K562 (cell line): ENCODE results near the gene CCK. TPM values are rescaled to one million over a fixed set of nuclear protein-coding genes. Genes with fewer than 3 reads are reported as not detected.

Source experiments
- ATAC-seq: fragments of 200-7000 bp; cut with Tn5 transposase; 3 replicates; pipeline ENCODE4 v1.9.1; 2020; ENCODE audit warnings: moderate library complexity
- BruUV-seq: library from RNA; stranded (reverse); fragments of 400-500 nt; replicated peaks from 2 replicates; lab custom pipeline; 2021; lab: Mats Ljungman, UMichigan
- CTCF ChIA-PET: fragments of 300-600 bp; formaldehyde crosslinking; extraction: SDS; loops from one replicate; lab custom pipeline; 2021; ENCODE audit warnings: low intra/inter-chr PET ratio; lab: Yijun Ruan, JAX
- POLR2A ChIA-PET: fragments of 300-600, 350-650 bp; sonication (Branson Sonifier 250); formaldehyde crosslinking; extraction: SDS; loops from one replicate; lab custom pipeline; 2021; ENCODE audit warnings: antibody characterized with exemption, inconsistent platforms; lab: Yijun Ruan, JAX
- DNase-seq, 4 experiments: peaks; one replicate each; pipeline versions ENCODE4 v3.0.0 to v3.0.0-alpha.2; 2011 to 2018; ENCODE audit warnings: low spot score in 3 of 4, mixed read lengths in 3 of 4; ENCODE audit errors: extremely low read depth in 1 of 4
- FAIRE-seq: peaks from 2 replicates; lab custom pipeline; 2011; peaks lifted over from hg19 to GRCh38; lab: Jason Lieb, UNC
- H2AFZ ChIP-seq: 2 replicates; pipeline ENCODE4 v1.6.0; 2011; ENCODE audit warnings: low read depth, low read length, control low read depth, inconsistent platforms
- H3K27ac ChIP-seq: fragments of 200-600 bp; 3 replicates; pipeline ENCODE4 v1.8.0; 2011; ENCODE audit warnings: low read depth, mild to moderate bottlenecking, control low read depth, inconsistent platforms, low read length, moderate library complexity, mixed read lengths; ENCODE audit errors: extremely low read depth
- H3K27me3 ChIP-seq, 2 experiments: fragments of 300-600 bp in 1 of 2; 2 replicates in 1 of 2; 3 replicates in 1 of 2; pipeline versions ENCODE4 v1.6.0 to v1.8.0; 2011; ENCODE audit warnings: inconsistent platforms in 2 of 2, low read length in 2 of 2, mild to moderate bottlenecking in 1 of 2, mixed read lengths in 1 of 2, moderate library complexity in 1 of 2; ENCODE audit not compliant: control insufficient read depth in 2 of 2, insufficient read depth in 2 of 2
- H3K36me3 ChIP-seq: fragments of 300-600 bp; 3 replicates; pipeline ENCODE4 v1.8.0; 2011; ENCODE audit warnings: mild to moderate bottlenecking, low read length, inconsistent platforms; ENCODE audit not compliant: control insufficient read depth, insufficient read depth
- H3K4me1 ChIP-seq, 2 experiments: fragments of 200-600 bp in 1 of 2; replicated peaks in 1 of 2; 2 replicates in 1 of 2; 3 replicates in 1 of 2; pipeline versions ENCODE4 v1.5.1 to v1.8.0; 2011; ENCODE audit warnings: inconsistent platforms in 2 of 2, low read length in 2 of 2, mild to moderate bottlenecking in 1 of 2, mixed read lengths in 1 of 2, moderate library complexity in 1 of 2; ENCODE audit not compliant: control insufficient read depth in 2 of 2, insufficient read depth in 2 of 2
- H3K4me2 ChIP-seq: 2 replicates; pipeline ENCODE4 v1.6.1; 2011; ENCODE audit warnings: low read length, control low read depth, inconsistent platforms, mixed read lengths; ENCODE audit not compliant: insufficient read depth
- H3K4me3 ChIP-seq: fragments of 200-600 bp; sonication (generic), shearing (Covaris generic); 2 replicates; pipeline ENCODE4 v1.5.1; 2016; ENCODE audit warnings: control low read depth, inconsistent platforms
- H3K79me2 ChIP-seq: fragments of 200-600 bp; 3 replicates; pipeline ENCODE4 v1.8.0; 2011; ENCODE audit warnings: low read length, inconsistent platforms; ENCODE audit not compliant: control insufficient read depth, insufficient read depth
- H3K9ac ChIP-seq, 2 experiments: 2 replicates each; pipeline versions ENCODE4 v1.6.0 to v1.6.1; 2011; ENCODE audit warnings: low read depth in 2 of 2, low read length in 2 of 2, control low read depth in 1 of 2, inconsistent platforms in 1 of 2, mild to moderate bottlenecking in 1 of 2, mixed read lengths in 1 of 2; ENCODE audit not compliant: insufficient read depth in 1 of 2
- H3K9me1 ChIP-seq: one replicate; pipeline ENCODE4 v1.6.0; 2011; ENCODE audit warnings: inconsistent platforms, mild to moderate bottlenecking, low read length, moderate library complexity; ENCODE audit not compliant: control insufficient read depth, insufficient read depth
- H3K9me3 ChIP-seq: replicated peaks from 2 replicates; pipeline ENCODE4 v1.5.1; 2011; ENCODE audit warnings: low read depth, low read length, inconsistent platforms; ENCODE audit not compliant: control insufficient read depth, insufficient read depth
- H4K20me1 ChIP-seq: replicated peaks from 2 replicates; pipeline ENCODE4 v1.6.1; 2011; ENCODE audit warnings: low read length, inconsistent platforms, mixed read lengths; ENCODE audit not compliant: control insufficient read depth, insufficient read depth
- CHD2 ChIP-seq: IDR thresholded peaks from 2 replicates; pipeline ENCODE4 v1.6.1; 2011; ENCODE audit warnings: low read depth, low read length
- FOXA3 ChIP-seq, 2 experiments: fragments of 450-650 bp in 1 of 2; sonication (generic) in 1 of 2; formaldehyde crosslinking; IDR thresholded peaks in 1 of 2; conservative IDR thresholded peaks in 1 of 2; 2 replicates each; pipeline versions ENCODE4 v1.4.0 to v1.8.0; 2020 to 2022; ENCODE audit warnings: mild to moderate bottlenecking in 2 of 2, missing genetic modification reagents in 1 of 2
- GTF2A2 ChIP-seq: IDR thresholded peaks from 2 replicates; pipeline ENCODE4 v1.6.1; 2016; ENCODE audit warnings: mild to moderate bottlenecking, missing genetic modification characterization, missing compliant biosample characterization
- KLF6 ChIP-seq: fragments of 250-450 bp; sonication (Bioruptor Pico); IDR thresholded peaks from 2 replicates; pipeline ENCODE4 v1.4.0; 2020; ENCODE audit warnings: mild to moderate bottlenecking, moderate library complexity, borderline replicate concordance
- MYC ChIP-seq, 2 experiments: fragments of 250-450 bp in 1 of 2; sonication (Bioruptor Pico) in 1 of 2; IDR thresholded peaks; 2 replicates each; pipeline versions ENCODE4 v1.5.1 to v1.6.1; 2012 to 2021; ENCODE audit warnings: low read depth in 2 of 2, borderline replicate concordance in 1 of 2, improper control_type of control experiment in 1 of 2, low read length in 1 of 2, mild to moderate bottlenecking in 1 of 2, moderate library complexity in 1 of 2
- RBM39 ChIP-seq: fragments of 200-400 bp; formaldehyde crosslinking; optimal IDR thresholded peaks from 2 replicates; pipeline ENCODE3; 2018; ENCODE audit warnings: low read depth, low read length
- SPI1 ChIP-seq: IDR thresholded peaks from 2 replicates; pipeline ENCODE4 v1.6.1; 2011; ENCODE audit warnings: low read depth, low read length, control low read depth, borderline replicate concordance
- ZNF175 ChIP-seq: fragments of 200-800 bp; sonication (Bioruptor generic); IDR thresholded peaks from 2 replicates; pipeline ENCODE4 v1.6.1; 2016; ENCODE audit warnings: low read depth, mild to moderate bottlenecking, missing genetic modification characterization, missing compliant biosample characterization
- ZNF695 ChIP-seq: fragments of 450-650 bp; formaldehyde crosslinking; IDR thresholded peaks from 2 replicates; pipeline ENCODE4 v1.4.0; 2020; ENCODE audit warnings: mild to moderate bottlenecking, moderate library complexity
- ZNF778 ChIP-seq: fragments of 450-650 bp; formaldehyde crosslinking; IDR thresholded peaks from 2 replicates; pipeline ENCODE4 v1.4.0; 2020; ENCODE audit warnings: mild to moderate bottlenecking, moderate library complexity
- WGBS: fragments of 100-300 bp; shearing (Covaris generic); methylation state at CpG from one replicate; pipeline ENCODE4 v1.1.6; 2016; ENCODE audit warnings: low coverage, mixed read lengths; ENCODE audit not compliant: insufficient coverage; ENCODE audit errors: missing lambda C conversion rate; 5-methylcytosine and 5-hydroxymethylcytosine counted together
- in situ Hi-C: fragments of 300-500 bp; cut with MboI; formaldehyde crosslinking; loops from 4 replicates; pipeline ENCODE4 v1.15.0; 2018; ENCODE audit warnings: inconsistent platforms, mixed read lengths
- intact Hi-C: fragments of 100-400 bp; cut with micrococcal nuclease; formaldehyde crosslinking; loops from 2 replicates; pipeline ENCODE4 v1.14.2; 2022
- polyA plus RNA-seq, 8 experiments: library from polyadenylated mRNA; depleted of rRNA in 4 of 8; stranded (reverse) in 5 of 8; unstranded in 3 of 8; fragments of >200 nt; fragmentation: Nextera tagmentation in 2 of 8; fragmentation: Illumina TruSeq in 1 of 8; extraction: Ambion mirVana in 2 of 8; extraction: Trizol in 1 of 8; gene quantifications; 2 replicates each; pipeline versions ENCODE4 v1.2.1 to v1.2.3, GENCODE V29; 2011 to 2014; ENCODE audit warnings: inconsistent platforms in 1 of 8, missing spikeins in 1 of 8
- total RNA-seq, 7 experiments: library from RNA; depleted of rRNA in 6 of 7; stranded (reverse); fragments of >200 nt in 6 of 7; fragmentation: Illumina TruSeq in 2 of 7; extraction: Trizol in 2 of 7; gene quantifications; 2 replicates each; pipeline versions ENCODE4 v1.2.1 to v1.2.3, GENCODE V29; 2011 to 2021; ENCODE audit warnings: low replicate concordance in 1 of 7
- TF ChIP-seq, protein P1 (sequence below), 3 experiments: fragments of 200-800 bp in 1 of 3; fragments of 250-450 bp in 1 of 3; fragments of 450-650 bp in 1 of 3; sonication (Bioruptor Pico) in 1 of 3; sonication (Bioruptor generic) in 1 of 3; formaldehyde crosslinking in 1 of 3; IDR thresholded peaks; 2 replicates each; pipeline versions ENCODE4 v1.6.1 to v1.8.0; 2016 to 2022; ENCODE audit warnings: mild to moderate bottlenecking in 2 of 3, missing genetic modification characterization in 2 of 3, missing compliant biosample characterization in 1 of 3, moderate library complexity in 1 of 3

CCK gene
- total and polyA plus RNA-seq, 9 of the 15 experiments (the other 6 are each of a cell fraction or from before 2014, with no cell fraction given) = not detected

DNA sequence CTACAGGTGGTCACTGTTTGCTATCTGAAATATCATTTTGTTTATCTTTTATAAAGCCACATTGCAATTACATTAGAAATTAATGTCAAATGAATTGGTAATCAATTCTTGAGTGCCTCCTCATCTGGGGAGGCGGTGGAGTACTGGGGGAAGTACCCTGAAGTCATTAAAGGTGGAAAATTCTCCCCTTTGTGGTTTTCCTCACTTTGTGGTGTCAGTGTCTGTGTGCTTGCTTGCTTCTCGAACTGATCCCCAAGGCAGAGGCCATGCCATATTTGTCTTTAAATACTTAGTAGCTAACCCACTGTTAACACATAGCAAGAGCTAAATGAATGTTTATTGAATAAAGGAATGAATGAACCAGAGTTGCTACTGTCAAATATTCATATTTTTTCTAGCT is 40.5 kb upstream of the CCK start:
- BruUV-seq = no TSS peak
- FAIRE-seq (no peak), ATAC-seq (no peak), DNase-seq (no peak)
- Histone ChIP-seq H3K36me3 (no peaks in the 10 kb centered on the region), H3K4me2 (no peak overlapping the region), H4K20me1 (no peaks in the 10 kb centered on the region), H3K4me1 (no peaks in the 10 kb centered on the region), H3K9me3 (no peaks in the 10 kb centered on the region), H3K27ac (no peak overlapping the region), H3K4me3 (no peak overlapping the region), H3K79me2 (no peaks in the 10 kb centered on the region), H2AFZ (no peak overlapping the region), H3K9ac (no peak overlapping the region), H3K9me1 (no peaks in the 10 kb centered on the region), H3K27me3 (peaks cover 0 to 2% of the 10 kb centered on the region in 2 experiments; a peak in 2 of 5 replicates)
- intact Hi-C loops = no loop called here
- CTCF ChIA-PET = no interaction called here
- 0% methylated on average over 2 of the region's 2 CpGs for WGBS
- POLR2A ChIA-PET = no interaction called here
- TF ChIP-seq GTF2A2 (tag) (no peak), CHD2 (no peak), ZNF778 (no peak), FOXA3 (CRISPR knock-in tag; conservative IDR thresholded peaks at IDR 0.05 in 1 of 2, IDR thresholded peaks at IDR 0.05 in 1 of 2) (no peak), ZNF695 (CRISPR knock-in tag) (no peak)
- in situ Hi-C loops = no loop called here

DNA sequence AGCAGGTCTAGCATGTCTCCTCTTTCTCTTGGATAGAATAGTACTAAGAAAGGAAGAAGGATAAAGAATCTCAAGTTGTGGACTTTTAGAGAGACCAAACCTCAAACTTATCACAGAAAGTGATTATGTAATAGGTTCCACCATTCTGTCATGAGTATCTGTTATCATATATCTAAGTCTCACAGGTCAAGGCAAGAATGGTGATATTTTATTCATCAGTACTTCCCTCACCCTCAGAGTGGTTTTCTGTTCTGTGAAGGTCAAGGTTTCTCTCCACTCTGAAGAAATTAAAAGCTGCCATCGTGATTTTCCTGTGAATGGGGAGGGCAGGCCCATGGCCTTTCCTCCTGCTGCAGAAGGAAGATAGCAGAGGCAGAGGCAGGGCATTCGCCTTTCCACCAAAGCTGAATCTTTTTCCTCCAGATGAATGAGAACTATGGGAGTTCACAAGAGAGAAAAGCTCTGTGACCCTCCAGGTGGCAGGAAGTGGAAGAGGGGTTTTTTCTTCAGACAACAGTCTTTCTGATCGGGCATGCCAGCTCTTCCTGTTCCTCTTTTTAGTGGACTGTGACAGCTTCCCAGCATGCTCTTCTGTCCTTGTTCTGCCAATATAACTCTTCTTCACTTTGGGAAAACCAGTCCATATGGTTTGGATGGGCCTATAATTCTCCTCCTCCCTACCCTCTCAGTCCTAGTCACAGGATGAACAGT is 37.1 kb upstream of the CCK start:
- no peak overlapping the region for H3K9ac ChIP-seq
- ATAC-seq (no peak), DNase-seq (no peak), FAIRE-seq (no peak)
- TF ChIP-seq SPI1 (peak; percentile 54; the same call in 1 of the 2 replicates), KLF6 (CRISPR knock-in tag) (no peak), ZNF175 (CRISPR knock-in tag) (no peak), RBM39 (no peak), MYC (IDR thresholded peaks at IDR 0.05; ENCODE audit: low read depth, low read length) (no peak), MYC (CRISPR knock-in tag; IDR thresholded peaks at IDR 0.05; ENCODE audit: borderline replicate concordance, low read depth) (no peak)
- TF ChIP-seq, protein P1, sequence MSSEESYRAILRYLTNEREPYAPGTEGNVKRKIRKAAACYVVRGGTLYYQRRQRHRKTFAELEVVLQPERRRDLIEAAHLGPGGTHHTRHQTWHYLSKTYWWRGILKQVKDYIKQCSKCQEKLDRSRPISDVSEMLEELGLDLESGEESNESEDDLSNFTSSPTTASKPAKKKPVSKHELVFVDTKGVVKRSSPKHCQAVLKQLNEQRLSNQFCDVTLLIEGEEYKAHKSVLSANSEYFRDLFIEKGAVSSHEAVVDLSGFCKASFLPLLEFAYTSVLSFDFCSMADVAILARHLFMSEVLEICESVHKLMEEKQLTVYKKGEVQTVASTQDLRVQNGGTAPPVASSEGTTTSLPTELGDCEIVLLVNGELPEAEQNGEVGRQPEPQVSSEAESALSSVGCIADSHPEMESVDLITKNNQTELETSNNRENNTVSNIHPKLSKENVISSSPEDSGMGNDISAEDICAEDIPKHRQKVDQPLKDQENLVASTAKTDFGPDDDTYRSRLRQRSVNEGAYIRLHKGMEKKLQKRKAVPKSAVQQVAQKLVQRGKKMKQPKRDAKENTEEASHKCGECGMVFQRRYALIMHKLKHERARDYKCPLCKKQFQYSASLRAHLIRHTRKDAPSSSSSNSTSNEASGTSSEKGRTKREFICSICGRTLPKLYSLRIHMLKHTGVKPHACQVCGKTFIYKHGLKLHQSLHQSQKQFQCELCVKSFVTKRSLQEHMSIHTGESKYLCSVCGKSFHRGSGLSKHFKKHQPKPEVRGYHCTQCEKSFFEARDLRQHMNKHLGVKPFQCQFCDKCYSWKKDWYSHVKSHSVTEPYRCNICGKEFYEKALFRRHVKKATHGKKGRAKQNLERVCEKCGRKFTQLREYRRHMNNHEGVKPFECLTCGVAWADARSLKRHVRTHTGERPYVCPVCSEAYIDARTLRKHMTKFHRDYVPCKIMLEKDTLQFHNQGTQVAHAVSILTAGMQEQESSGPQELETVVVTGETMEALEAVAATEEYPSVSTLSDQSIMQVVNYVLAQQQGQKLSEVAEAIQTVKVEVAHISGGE (CRISPR knock-in tag; IDR thresholded peaks at IDR 0.05) = no peak
- POLR2A ChIA-PET = no interaction called here
- CTCF ChIA-PET = no interaction called here
- H3K36me3 ChIP-seq = no peaks in the 10 kb centered on the region
- no peaks in the 10 kb centered on the region for H3K79me2 ChIP-seq
- H3K4me2 ChIP-seq = no peak overlapping the region
- 0 out of 2 replicates have a peak, but pooled peaks cover 4% of the 10 kb centered on the region for H4K20me1 ChIP-seq
- no peaks in the 10 kb centered on the region for H3K9me1 ChIP-seq
- peaks cover 0 to 2% of the 10 kb centered on the region in 2 experiments; a peak in 2 of 5 replicates for H3K27me3 ChIP-seq
- BruUV-seq = no TSS peak
- 0% methylated on average over 3 of the region's 3 CpGs for WGBS
- no peak overlapping the region for H2AFZ ChIP-seq
- intact Hi-C loops (no loop called here), in situ Hi-C loops (no loop called here)
- no peak overlapping the region for H3K4me3 ChIP-seq
- no peaks in the 10 kb centered on the region for H3K4me1 ChIP-seq
- no peak overlapping the region for H3K27ac ChIP-seq
- H3K9me3 ChIP-seq = no peaks in the 10 kb centered on the region
